A673 (cell line): ENCODE results near the gene CSNK2A2. TPM values are rescaled to one million over a fixed set of nuclear protein-coding genes. Genes with fewer than 3 reads are reported as not detected.
A peak's percentile ranks its signal among the peaks of the same experiment; 100 is the strongest.

Source experiments
- BruUV-seq: library from RNA; stranded (reverse); fragments of 400-500 nt; replicated peaks from 2 replicates; lab custom pipeline; 2021; lab: Mats Ljungman, UMichigan
- CTCF ChIA-PET: fragments of 300-600 bp; sonication (Branson Sonifier 250); formaldehyde crosslinking; loops from one replicate; lab custom pipeline; 2022; ENCODE audit warnings: antibody characterized with exemption; lab: Charles Lee
- POLR2A ChIA-PET: fragments of 300-600 bp; sonication (Branson Sonifier 250); formaldehyde crosslinking; loops from one replicate; lab custom pipeline; 2022; ENCODE audit warnings: antibody characterized with exemption; ENCODE audit not compliant: low non-redundant PET; lab: Charles Lee
- DNase-seq: peaks from one replicate; pipeline ENCODE4 v3.0.0-alpha.2; 2015; ENCODE audit warnings: low spot score
- H3K27ac ChIP-seq: fragments of 200-600 bp; sonication (generic); 2 replicates; pipeline ENCODE4 v1.5.1; 2016; ENCODE audit warnings: mixed run types, low read depth, mild to moderate bottlenecking, mixed read lengths, antibody characterized with exemption, low read length; ENCODE audit not compliant: poor library complexity, severe bottlenecking
- H3K27me3 ChIP-seq: fragments of 200-600 bp; sonication (generic); replicated peaks from 2 replicates; pipeline ENCODE4 v1.6.1; 2017; ENCODE audit warnings: mixed run types, low read depth, mild to moderate bottlenecking, mixed read lengths, antibody characterized with exemption, low read length; ENCODE audit not compliant: insufficient read depth, poor library complexity
- H3K36me3 ChIP-seq: fragments of 200-600 bp; sonication (generic); 2 replicates; pipeline ENCODE4 v1.6.1; 2016; ENCODE audit warnings: mixed run types, mild to moderate bottlenecking, mixed read lengths, antibody characterized with exemption, low read length; ENCODE audit not compliant: insufficient read depth, poor library complexity, severe bottlenecking
- H3K4me1 ChIP-seq: fragments of 200-600 bp; sonication (generic); 2 replicates; pipeline ENCODE4 v1.6.1; 2017; ENCODE audit warnings: mixed run types, mild to moderate bottlenecking, mixed read lengths, antibody characterized with exemption, low read length; ENCODE audit not compliant: insufficient read depth, poor library complexity, severe bottlenecking
- H3K4me3 ChIP-seq: fragments of 200-600 bp; sonication (generic); 2 replicates; pipeline ENCODE4 v1.5.1; 2016; ENCODE audit warnings: low read depth, mixed run types, mild to moderate bottlenecking, mixed read lengths, low read length; ENCODE audit not compliant: poor library complexity, severe bottlenecking
- H3K9me3 ChIP-seq: fragments of 200-600 bp; sonication (generic); 2 replicates; pipeline ENCODE4 v1.6.1; 2016; ENCODE audit warnings: mixed run types, low read depth, mild to moderate bottlenecking, mixed read lengths, antibody characterized with exemption, low read length; ENCODE audit not compliant: poor library complexity, severe bottlenecking
- CTCF ChIP-seq: fragments of 300-800, 200-600 bp; sonication (generic); conservative IDR thresholded peaks from 2 replicates; pipeline ENCODE4 v1.5.1; 2017; ENCODE audit warnings: low read depth, mild to moderate bottlenecking, antibody characterized with exemption, low read length, moderate library complexity, mixed read lengths
- EZH2 ChIP-seq: fragments of 200-600 bp; sonication (generic); IDR thresholded peaks from 2 replicates; pipeline ENCODE4 v1.6.1; 2017; ENCODE audit warnings: borderline replicate concordance, low read depth, mild to moderate bottlenecking, mixed read lengths, antibody characterized with exemption, low read length; ENCODE audit not compliant: poor library complexity, severe bottlenecking
- intact Hi-C: fragments of 100-400 bp; cut with micrococcal nuclease; formaldehyde crosslinking; loops from one replicate; pipeline ENCODE4 v1.10.0; 2022; ENCODE audit not compliant: unreplicated experiment
- total RNA-seq: library from RNA; stranded (reverse); gene quantifications from 2 replicates; pipeline ENCODE4 v1.2.3, GENCODE V29; 2021

The CSNK2A2 gene
- total RNA-seq, 1 experiment from 2014 or later: 114 TPM

GRCh38 chr16:58118801-58119508 lies 79.0 kb downstream of the CSNK2A2 start:
- ChIA-PET POLR2A (interaction anchor here (0.6 kb wide), 1 partner anchor 14 kb away, joined by 5 read pairs; no protein-coding TSS in a partner anchor), CTCF (interaction anchor here (0.8 kb wide), 1 partner anchor 93 kb away, joined by 3 read pairs; the partner anchor contains the start of gene MMP15)
- intact Hi-C loops: no loop called here
- no peak for DNase-seq
- no TSS peak for BruUV-seq
- TF ChIP-seq CTCF: no peak
- TF ChIP-seq EZH2: no peak
- Histone ChIP-seq H3K36me3 (peaks cover 28% of the 10 kb centered on the region), H3K4me3 (no peak overlapping the region), H3K9me3 (no peaks in the 10 kb centered on the region), H3K4me1 (peaks cover 42% of the 10 kb centered on the region), H3K27me3 (no peaks in the 10 kb centered on the region), H3K27ac (peak overlapping the region; percentile 56)

- POLR2A ChIA-PET: no interaction called here
Measured at GRCh38 chr16:58116529-58116928, 81.4 kb downstream of the CSNK2A2 start.

GRCh38 chr16:58116081-58116480 lies 81.8 kb downstream of the CSNK2A2 start:
- Histone ChIP-seq H3K36me3 (peaks cover 42% of the 10 kb centered on the region), H3K9me3 (no peaks in the 10 kb centered on the region), H3K27ac (no peak overlapping the region), H3K27me3 (no peaks in the 10 kb centered on the region), H3K4me3 (no peak overlapping the region), H3K4me1 (peaks cover 26% of the 10 kb centered on the region)
- ChIA-PET CTCF (no interaction called here), POLR2A (no interaction called here)
- TF ChIP-seq EZH2 (no peak), CTCF (no peak)
- no TSS peak for BruUV-seq
- DNase-seq: no peak
- intact Hi-C loops: no loop called here

More at GRCh38 chr16:58116529-58116928, 81.4 kb downstream of the CSNK2A2 start:
- DNase-seq: no peak
- peaks cover 42% of the 10 kb centered on the region for H3K36me3 ChIP-seq
- H3K27me3 ChIP-seq: no peaks in the 10 kb centered on the region
- intact Hi-C loops: no loop called here
- CTCF ChIA-PET: no interaction called here
- no peak overlapping the region for H3K4me3 ChIP-seq
- no peak overlapping the region for H3K27ac ChIP-seq
- no peaks in the 10 kb centered on the region for H3K9me3 ChIP-seq
- TF ChIP-seq CTCF (no peak), EZH2 (no peak)
- BruUV-seq: no TSS peak
- H3K4me1 ChIP-seq: peaks cover 30% of the 10 kb centered on the region
